Measurements from ENCODE around the gene MYOM1.

Gene MYOM1

GRCh38 chr18:3219631-3220335 is at the start of gene MYOM1:
MYOM1 (minus strand) TSS chr18:3219968; CDS start chr18:3215223, 4,745 bp downstream.
- no peak for TF ChIP-seq CTCF (conservative IDR thresholded peaks at IDR 0.05; ENCODE audit: low read depth, low read length)
- no peak within 1 kb of the TSS for H3K4me3 ChIP-seq (ENCODE audit: low read depth, low read length)
- DNase-seq (ENCODE audit: low read depth): peak; percentile 3

GRCh38 chr18:3269241-3269913 is 49.6 kb upstream of the MYOM1 start:
- no peak for DNase-seq (ENCODE audit: low read depth)
- no peak for TF ChIP-seq CTCF (conservative IDR thresholded peaks at IDR 0.05; ENCODE audit: low read depth, low read length)
- H3K4me3 ChIP-seq (ENCODE audit: low read depth, low read length): no peak overlapping the region

DNA sequence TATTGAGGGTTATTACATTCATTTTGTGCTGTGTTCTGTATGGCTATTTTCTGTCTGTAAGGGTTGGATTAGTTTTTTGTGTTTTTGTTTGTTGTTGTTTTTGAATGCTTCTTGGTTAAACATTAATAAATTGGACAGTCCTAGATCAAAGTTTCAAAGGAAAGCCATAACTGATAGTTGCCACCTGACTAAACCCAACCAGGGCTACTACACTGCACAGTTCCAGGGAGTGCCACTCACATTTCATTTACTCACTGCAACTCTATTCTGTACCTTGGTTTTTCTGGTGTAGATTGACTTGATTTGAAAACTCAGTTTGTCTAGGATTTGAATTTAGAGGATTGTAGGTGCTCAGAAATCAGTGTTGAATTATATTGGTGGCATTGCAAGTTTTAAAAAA is 48.5 kb upstream of the MYOM1 start:
- no peak for TF ChIP-seq CTCF (conservative IDR thresholded peaks at IDR 0.05; ENCODE audit: low read depth, low read length)
- H3K4me3 ChIP-seq (ENCODE audit: low read depth, low read length): no peak overlapping the region
- no peak for DNase-seq (ENCODE audit: low read depth)

GRCh38 chr18:3266062-3266608 is 46.4 kb upstream of the MYOM1 start:
- TF ChIP-seq CTCF (conservative IDR thresholded peaks at IDR 0.05; ENCODE audit: low read depth, low read length): no peak
- no peak overlapping the region for H3K4me3 ChIP-seq (ENCODE audit: low read depth, low read length)
- no peak for DNase-seq (ENCODE audit: low read depth)

DNA sequence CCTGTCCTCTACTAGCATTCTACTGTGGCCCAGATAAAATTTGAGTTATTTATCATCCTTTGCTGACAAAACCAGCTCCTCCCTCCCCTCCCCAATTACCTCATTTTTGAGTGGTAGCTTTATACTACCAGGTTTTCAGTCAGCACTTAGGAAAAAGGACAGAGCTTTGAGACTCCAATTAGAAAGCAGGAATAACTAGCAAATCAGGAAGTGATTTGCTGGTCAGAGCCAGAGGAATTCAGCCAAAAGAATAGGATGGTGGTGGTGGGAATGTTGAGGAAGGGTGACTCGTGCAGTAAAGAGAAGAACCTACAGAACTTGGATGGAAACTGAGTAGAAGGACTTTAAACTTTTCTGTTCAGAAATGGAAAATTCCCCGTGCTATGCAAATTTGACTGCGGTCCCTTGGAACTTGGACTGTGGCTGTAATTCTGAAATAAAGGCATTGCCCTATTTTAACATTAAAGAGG is 45.8 kb upstream of the MYOM1 start:
- TF ChIP-seq CTCF (conservative IDR thresholded peaks at IDR 0.05; ENCODE audit: low read depth, low read length): no peak
- H3K4me3 ChIP-seq (ENCODE audit: low read depth, low read length): no peak overlapping the region

DNA sequence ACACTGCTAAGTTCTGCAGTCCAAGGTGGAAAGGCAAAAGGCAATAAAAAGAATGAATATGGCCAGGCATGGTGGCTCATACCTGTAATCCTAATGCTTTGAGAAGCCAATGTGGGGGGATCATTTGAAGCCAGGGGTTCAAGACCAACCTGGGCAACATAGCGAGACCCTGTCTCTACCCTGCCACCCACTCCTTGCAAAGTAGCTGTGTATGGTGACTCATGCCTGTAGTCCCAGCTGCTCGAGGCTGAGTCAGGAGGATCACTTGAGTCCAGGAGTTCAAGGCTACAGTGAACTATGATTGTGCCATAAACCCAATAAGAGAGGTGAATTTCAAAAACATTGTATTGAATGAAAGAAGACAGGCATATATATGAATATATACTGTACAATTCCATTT is 44.6 kb upstream of the MYOM1 start:
- no peak overlapping the region for H3K4me3 ChIP-seq (ENCODE audit: low read depth, low read length)
- DNase-seq (ENCODE audit: low read depth): no peak
- no peak for TF ChIP-seq CTCF (conservative IDR thresholded peaks at IDR 0.05; ENCODE audit: low read depth, low read length)

More for the DNA sequence above, 45.8 kb upstream of the MYOM1 start:
- peak; percentile 45 for DNase-seq (ENCODE audit: low read depth)

Measured in choroid plexus epithelial cell (primary cell).